NCI-H2227 (cell line): ENCODE measurements around the gene POLK.
"Not testable (repeated sequence)": the region's sequence is repeated elsewhere in the genome, so short reads cannot be mapped to it uniquely, and the experiment has no call there.

ENCODE experiments used
- DNase-seq: peaks from one replicate; lab custom pipeline; 2025; ENCODE audit not compliant: unreplicated experiment; lab: John Stamatoyannopoulos, UW

POLK gene

DNA sequence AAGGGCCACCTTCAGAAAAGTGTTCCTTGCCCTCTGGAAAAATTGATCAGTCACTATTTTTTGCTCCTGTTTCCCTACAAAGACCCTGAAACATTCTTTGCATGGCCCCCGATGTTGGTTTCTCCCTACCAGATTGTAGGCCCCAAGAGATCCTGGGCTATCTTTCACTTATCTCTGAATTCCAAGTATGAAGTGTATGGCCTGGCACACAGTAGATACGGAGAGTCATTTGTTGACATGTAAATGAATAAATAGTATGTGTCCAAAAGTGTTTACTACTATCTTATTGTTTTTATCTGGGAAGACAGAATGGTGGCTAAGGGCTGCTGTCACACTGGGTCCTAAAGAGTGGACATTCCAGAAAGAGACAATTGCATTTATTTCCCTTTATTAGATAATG lies 92.1 kb downstream of the POLK start:
- DNase-seq: no peak

GRCh38 chr5:75607341-75607740 lies 95.7 kb downstream of the POLK start:
- DNase-seq: not testable (repeated sequence)

DNA sequence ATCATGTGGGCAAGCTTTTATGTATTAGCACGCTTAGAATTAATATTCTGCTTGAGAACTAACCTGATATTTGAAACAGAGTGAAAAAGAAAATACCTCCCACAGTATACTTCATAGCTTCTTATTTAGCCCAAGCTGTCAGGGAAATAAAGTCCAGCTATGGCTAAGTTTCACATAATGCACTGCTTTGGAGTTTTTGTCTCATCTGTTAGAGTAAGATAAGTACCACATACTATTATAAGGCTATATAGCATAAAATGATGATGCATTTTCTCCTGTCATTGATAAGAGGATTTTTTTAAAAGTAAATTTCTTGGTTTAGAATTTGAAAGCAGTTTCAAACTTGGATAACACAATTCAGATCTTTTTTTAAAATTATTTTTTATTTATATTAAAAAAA lies 97.2 kb downstream of the POLK start:
- no peak for DNase-seq

- DNase-seq: no peak
Measured at GRCh38 chr5:75610201-75610600, 98.5 kb downstream of the POLK start.

DNA sequence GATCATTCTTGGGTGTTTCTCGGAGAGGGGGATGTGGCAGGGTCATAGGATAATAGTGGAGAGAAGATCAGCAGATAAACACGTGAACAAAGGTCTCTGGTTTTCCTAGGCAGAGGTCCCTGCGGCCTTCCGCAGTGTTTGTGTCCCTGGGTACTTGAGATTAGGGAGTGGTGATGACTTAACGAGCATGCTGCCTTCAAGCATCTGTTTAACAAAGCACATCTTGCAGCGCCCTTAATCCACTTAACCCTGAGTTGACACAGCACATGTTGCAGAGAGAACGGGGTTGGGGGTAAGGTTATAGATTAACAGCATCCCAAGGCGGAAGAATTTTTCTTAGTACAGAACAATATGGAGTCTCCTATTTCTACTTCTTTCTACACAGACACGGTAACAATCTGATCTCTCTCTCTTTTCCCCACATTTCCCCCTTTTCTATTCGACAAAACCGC lies 99.2 kb downstream of the POLK start:
- DNase-seq: not testable (repeated sequence)

DNA sequence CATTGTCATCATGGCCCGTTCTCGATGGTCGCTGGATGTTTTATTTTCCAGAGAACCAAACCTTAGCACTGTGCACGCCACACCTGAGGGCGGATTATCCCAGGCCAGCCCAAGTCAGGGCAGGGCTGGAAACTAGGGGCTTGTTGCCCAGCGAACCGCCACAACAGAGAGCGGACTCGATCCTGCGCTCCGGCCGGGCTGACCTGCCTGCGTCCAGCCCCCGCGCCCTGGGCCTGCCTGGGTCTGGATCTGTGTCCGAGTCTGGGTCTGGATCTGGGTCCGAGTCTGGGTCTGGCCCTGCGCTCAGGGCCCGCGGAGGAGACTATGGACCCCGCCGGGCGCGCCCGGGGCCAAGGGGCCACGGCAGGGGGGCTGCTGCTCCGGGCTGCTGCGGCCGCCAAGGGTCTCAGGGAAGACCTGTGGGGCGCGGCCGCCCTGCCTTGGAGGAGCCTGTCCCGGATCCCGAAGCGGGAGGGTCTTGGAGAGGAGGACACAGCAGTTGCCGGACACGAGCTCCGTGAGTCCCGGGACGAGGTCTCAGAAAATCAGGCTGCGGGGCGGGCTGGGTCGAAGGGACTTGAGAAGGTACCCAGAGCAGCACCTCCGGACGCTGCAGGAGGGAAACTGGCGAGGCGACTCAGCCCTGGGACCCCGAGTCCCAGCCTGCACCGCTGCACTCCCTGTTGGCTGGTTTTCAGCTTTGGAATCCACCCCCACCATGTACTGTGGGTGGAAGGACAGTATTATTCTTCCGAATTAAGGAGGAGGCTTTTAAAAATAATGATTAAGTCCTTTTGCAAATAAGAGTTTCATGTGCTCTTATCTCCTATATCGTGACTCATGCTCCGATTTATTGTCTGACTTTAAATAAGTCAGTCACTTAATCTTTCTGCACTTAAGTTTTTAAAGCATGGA lies 99.9 kb downstream of the POLK start, which contains the start of gene ANKDD1B:
Gene ANKDD1B, plus strand, starts transcription at position 143 of the 915 bp plus-strand sequence. Its CDS starts 182 bp downstream, at position 325.
- DNase-seq: peak; percentile 6

DNA sequence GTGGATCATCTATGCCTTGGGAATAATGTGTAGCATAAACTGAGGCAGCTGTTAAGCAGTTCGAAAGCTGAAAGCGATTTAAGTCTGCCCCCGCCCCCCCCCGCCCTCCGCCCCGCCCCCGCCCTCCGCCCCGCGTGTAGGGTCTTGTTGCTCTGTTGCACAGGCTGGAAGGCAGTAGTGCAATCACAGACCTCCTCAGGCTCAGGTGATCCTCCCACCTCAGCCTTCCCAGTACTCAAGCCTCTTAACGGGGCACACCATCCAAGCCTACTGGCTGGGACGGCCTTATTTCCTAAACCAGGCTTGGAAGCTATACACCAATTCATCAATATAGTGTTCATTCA lies 100.5 kb downstream of the POLK start:
- DNase-seq: no peak

DNA sequence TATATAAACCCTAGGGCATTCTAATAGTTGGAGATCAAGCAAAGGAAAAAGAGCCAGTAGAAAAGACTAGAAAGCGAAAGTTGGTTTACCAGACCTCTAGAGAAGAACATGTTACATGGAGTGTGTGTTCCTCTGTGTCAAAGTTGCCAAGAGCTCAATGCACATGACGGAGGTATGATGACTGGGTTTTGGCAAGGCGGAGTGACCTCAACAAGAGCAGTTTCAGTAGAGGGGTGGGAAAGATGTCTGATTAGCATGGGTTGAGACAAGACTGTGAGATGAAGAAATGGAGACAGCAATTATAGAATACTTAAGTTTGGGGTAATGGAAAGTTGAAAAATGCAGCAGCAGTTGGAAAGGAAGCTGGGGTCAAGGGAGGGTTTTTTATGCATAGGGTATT lies 101.2 kb downstream of the POLK start:
- DNase-seq: no peak

GRCh38 chr5:75614176-75614575 lies 102.5 kb downstream of the POLK start:
- DNase-seq: no peak

DNA sequence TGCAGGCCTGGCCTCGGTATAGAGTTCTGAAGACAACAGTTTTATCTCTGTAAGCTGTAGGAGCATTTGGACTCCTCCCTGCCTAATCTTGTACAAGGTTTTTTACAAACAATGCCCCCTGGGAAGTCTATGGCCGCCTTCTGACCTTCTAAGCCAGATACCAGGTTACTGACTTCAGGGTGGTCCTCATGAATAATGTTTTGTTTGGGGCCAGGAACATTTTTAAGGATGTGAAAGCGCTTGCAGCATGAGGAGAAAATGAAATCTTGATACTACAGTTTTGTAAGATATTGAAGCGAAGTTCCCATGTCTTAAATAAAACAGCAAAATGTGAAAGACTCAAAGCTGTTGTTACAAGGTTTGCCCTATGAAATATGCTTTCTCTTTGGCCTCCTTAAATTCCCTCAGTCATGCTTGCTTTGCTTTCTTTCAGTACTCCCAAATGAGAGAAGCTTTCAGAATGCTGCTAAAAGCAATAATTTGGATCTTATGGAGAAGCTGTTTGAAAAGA lies 104.7 kb downstream of the POLK start:
- no peak for DNase-seq

DNA sequence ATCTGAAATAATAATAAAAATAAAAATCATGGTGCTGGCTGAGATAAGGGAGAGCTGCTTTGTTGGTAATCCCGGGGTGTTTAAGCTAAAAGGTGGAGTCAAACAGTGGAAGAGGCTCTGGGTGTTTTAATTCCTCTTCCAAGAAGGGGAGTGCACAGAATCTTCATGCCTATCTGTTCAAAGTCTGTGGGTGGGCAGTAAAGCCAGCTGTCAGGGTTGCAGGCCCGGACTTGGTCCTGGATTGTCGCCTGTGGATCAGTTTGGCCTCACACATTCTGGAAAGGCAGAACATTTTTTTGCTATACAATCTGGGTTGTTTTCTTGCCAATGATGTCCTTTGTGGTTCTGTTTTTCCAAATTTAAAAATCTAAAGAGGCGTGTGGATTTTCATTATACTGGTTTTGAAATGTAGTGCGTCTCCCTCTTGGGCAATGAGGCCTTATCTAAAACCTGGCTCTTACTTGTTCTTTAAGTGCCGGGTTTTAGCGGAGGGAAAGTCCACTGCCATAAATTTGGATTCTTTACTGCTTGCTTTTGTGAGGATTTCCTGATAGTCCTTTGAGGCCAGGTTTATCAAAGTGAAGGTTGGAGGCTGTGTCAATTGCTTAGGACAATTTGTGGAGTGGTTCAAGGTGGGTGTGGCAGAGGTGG lies 105.4 kb downstream of the POLK start:
- DNase-seq: no peak

- no peak for DNase-seq
Measured at GRCh38 chr5:75617736-75618352, 106.2 kb downstream of the POLK start.

DNA sequence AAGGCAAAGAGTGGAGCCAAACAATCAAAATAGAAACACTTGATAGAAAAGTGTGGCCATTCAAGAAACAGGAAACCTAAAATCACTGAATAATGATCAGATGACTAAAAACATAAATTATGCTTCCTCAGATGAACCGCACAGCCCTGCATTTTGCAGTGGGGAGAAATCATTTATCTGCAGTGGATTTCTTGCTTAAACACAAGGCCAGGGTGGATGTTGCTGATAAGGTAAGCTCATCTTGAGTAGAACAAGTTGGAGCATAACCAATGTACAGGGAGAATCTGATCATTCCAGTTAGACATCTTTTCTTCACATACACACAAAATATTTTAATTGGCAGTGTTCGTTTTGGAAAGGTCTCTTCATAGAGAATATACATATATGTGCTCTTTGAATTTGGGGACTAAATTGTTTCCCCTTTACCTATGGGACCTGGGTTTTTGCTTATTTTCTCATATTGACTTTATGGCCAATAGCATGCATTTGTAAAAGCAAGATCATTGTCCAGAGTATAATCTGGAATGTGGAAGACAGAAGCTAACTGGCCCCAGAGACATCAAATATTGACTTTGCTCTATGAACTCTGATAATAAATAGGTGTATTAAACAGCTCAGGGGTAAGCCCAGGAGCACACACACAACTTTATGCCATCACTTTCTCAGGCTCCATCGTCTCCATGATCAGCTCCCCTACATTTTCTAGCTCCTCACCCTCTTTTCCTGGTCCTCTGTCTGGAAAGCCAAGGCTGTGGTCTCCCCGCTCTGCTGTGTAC lies 108.7 kb downstream of the POLK start:
- DNase-seq: no peak

DNA sequence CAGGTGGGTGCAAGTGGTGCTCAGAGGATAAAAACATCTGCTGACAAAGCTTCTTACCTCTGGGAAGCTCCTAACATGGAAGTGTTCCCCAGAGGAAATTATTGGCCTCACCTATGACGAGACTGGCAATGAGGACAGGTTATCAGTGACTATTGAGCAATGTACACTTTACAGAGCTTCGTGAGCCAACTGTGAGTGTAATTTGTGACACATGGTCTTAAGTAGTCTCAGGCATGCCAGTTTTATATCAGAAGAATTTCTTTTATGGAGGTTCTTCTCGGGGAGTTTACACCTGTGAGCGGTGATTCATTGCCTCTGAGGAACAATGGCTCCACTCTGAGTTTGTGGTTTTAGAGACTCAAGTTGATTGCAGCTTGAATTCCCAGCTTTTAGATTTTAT lies 110.9 kb downstream of the POLK start:
- DNase-seq: no peak

GRCh38 chr5:75623846-75624245 lies 112.2 kb downstream of the POLK start:
- DNase-seq: no peak

DNA sequence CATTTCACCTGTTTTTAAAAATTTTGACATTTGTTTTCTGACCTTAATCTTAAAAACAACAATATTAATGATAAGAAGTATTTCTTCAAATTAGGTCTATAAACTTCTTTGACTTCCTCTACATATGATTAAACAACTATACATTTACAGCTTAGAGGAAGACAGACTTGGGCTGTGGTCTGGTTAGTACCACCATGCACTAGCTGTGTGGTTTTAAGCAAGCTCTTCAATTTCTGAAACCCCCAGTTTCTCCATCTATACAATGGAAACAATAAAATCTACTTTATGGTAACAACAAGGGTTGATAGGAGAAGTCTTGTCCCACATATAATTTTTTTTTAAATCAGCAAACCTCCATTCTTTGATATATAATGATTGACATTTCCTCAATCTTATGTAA lies 115.3 kb downstream of the POLK start:
- DNase-seq: no peak

- DNase-seq: no peak
Measured at GRCh38 chr5:75627801-75628200, 116.1 kb downstream of the POLK start.

DNA sequence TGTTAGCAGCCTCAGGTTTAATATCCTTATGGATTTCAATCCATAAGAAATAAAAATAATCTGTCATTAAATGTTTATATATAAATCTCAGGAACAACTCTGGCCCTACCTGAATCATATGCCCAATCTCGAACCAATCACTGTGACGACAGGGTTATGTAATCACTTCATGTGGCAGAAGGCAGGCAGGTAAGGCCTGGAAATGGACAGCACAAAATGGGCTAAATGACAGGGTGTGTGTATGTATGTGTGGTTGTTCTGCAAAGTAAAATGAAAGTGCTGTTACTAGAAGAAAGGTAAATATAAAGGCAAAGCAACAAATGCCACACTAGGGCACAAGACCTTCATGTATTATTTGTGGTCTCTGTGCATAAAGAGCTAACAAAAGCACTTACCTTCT lies 119.2 kb downstream of the POLK start:
- no peak for DNase-seq

DNA sequence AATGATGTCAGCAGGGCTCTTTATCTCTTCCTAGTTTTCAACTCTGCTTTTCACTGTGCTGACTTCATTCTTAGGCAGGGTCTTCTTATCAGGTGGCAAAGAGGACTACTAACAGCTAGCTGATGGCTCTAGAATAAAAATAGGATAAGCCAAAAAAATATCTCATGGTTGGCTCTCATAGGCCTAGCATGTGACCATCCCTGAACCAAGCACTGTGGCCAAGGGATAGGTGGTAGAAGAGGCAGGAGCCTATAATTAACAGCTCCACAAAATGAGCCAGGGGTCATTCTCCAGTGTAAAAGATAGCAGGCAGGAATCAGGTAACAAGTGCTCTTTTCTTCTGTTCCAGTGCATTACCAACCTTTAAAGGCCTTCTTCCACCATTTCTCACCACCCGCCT lies 120.6 kb downstream of the POLK start:
- DNase-seq: no peak

GRCh38 chr5:75637949-75638348 lies 126.3 kb downstream of the POLK start:
- no peak for DNase-seq
